Measurements from ENCODE around the gene METTL25B.
A peak's percentile ranks its signal among the peaks of the same experiment; 100 is the strongest.

Gene METTL25B

DNA sequence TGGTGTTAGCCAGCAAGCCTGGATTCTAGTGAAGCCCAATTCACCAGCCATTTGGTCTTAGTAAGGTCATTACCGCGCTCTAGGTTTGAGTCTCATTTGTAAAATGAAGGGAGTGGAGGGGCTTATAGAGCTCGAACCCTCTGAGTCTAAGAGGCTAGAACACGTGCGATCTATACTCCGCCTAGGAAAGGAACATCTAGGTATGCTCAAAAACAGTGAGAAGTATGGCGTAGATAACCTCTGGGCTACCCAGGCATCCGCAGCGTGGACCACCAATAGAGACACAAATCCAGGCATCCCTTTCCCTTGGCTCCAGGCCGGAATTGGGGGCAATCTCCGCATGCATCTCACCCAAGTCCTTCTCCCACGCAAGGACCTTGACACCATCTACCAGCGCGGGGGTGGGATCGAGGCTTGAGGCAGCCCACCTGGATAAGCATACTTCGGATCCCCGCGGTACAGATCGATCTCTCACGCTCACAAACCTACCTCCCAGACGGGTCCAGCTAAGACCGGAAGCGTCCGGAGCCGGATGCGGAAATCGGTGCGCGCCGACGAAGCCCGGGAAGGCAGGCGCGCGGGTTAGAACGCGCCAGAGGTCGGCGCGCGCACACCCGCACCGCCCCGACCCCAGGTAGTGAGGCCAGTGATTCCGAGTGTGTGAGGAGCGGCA is at the start of gene METTL25B:
TSS of gene METTL25B (plus strand) at position 544 of the 673 bp plus-strand sequence. CDS start 636 bp downstream, outside the sequence.
- DNase-seq (ENCODE audit: low spot score) = peak; percentile 89

DNA sequence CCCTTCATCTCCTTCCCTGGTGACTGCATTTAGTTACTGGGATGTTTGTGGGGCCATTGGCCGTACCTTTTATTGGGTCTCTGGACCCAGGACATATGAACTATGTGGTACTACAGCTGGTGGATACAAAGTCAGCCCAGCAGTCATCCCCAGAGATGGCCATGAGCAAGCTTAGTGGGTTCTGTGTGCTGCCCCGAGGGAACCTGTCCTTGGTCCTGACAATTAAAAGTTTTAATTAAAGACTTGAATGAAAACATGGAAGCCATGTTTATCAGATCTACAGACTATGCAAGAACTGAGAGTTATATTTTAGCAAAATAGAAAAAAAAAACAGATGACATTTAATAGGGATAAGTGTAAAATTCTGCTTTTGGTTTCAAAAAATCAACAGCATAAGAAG is 48.2 kb upstream of the METTL25B start:
- no peak for DNase-seq (ENCODE audit: low spot score)

- DNase-seq (ENCODE audit: low spot score) = no peak
Measured at GRCh38 chr1:156681196-156681960, 46.9 kb upstream of the METTL25B start.

- no peak for DNase-seq (ENCODE audit: low spot score)
Measured at GRCh38 chr1:156682166-156682890, 45.9 kb upstream of the METTL25B start.

DNA sequence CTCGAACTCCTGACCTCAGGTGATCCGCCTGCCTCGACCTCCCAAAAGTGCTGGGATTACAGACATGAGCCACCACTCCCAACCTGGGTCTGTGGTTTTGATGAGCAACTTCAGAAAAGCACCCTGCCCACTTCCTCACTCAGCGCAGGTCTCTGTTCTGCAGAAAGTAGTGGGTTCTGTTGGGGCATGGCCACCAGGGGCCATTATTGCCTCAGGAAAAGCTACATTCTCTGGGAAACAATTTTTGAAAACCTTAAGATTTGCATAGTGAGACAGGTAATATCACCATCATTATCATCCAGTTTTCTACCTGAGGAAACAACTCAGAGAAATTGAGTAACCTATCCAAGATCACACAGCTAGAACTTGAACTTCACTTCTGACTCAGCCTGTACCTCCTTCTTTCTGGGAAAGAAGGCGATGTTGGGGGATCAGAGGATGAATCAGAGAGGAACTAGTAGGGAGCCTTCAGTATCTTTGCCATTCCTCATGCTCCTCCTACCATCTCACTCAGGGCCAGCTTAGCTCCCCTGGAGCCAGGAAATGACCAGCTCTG is 44.0 kb upstream of the METTL25B start:
- DNase-seq (ENCODE audit: low spot score) = no peak

GRCh38 chr1:156689035-156689952 is 39.0 kb upstream of the METTL25B start:
- DNase-seq (ENCODE audit: low spot score) = peak; percentile 92

DNA sequence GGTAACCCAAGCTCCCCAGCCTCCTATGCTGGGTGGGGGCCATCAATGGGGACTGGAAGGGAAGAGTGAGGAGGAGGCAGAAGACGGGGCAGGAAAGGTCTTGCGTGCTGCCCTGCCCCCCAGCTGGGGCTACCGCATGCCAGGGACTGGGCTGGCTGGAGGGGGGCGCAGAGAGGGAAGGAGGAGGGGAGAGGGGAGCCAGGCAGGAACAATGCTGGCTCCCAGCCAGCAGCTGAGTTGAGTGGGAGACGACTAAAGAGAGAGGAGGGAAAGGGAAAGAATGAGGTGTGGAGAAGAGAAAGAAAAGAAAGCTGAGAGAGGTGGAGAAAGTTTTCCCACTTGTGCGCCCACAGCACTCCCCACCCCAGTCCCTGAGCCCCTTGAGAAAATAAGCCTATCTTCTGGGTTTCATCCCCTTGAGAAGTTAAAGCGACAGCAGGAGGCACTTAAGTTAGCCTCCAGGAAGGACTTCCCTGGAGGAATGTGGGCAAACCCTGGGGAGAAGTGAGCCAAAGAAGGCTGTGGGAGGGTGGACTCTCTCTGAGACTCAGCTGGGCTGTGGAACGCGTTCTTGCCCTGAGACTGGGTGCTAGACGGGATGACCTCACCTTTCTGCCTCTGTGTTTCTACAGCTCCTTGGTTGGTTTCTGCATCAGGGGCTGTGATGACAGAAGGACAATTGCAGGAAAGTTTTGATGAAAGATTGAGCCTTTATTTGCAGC is 38.2 kb upstream of the METTL25B start:
- DNase-seq (ENCODE audit: low spot score) = no peak

GRCh38 chr1:156690675-156691036 is 37.6 kb upstream of the METTL25B start:
- no peak for DNase-seq (ENCODE audit: low spot score)

DNA sequence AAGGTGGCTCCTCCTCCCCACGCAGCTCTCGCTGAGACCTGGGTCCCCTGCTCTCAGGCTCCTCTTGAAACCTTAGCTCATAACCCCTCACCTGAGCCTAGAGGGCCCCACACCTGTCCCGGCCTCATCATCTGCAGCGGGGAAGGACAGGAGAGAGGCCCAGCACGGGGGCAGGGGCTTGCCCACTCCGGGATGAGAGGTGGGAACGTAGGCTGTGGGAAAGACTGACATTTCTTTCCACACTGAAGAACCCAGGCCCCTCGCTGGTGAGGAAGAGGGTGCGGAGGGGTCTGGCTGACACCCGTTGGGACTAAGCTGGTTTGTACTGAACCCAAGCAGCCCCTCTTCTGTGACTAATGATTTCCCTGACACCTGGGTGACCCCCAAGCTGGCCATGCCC is 37.1 kb upstream of the METTL25B start:
- no peak for DNase-seq (ENCODE audit: low spot score)

GRCh38 chr1:156691665-156692440 is 36.4 kb upstream of the METTL25B start:
- no peak for DNase-seq (ENCODE audit: low spot score)

GRCh38 chr1:156692441-156692924 is 35.8 kb upstream of the METTL25B start:
- no peak for DNase-seq (ENCODE audit: low spot score)

- DNase-seq (ENCODE audit: low spot score) = no peak
Measured at GRCh38 chr1:156692925-156693847, 35.1 kb upstream of the METTL25B start.

- DNase-seq (ENCODE audit: low spot score) = no peak
Measured at GRCh38 chr1:156693848-156694689, 34.2 kb upstream of the METTL25B start.

DNA sequence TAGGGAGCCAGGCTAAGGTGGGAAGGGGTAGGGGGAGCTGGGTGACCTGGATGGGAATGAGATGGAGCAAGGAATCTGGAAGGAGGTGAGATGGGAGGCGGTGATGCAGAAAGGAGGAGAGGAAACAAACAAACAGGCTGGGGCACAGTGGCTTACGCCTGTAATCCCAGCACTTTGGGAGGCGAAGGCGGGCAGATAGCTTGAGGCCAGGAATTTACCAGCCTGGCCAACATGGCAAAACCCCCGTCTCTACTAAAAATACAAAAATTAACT is 33.6 kb upstream of the METTL25B start:
- no peak for DNase-seq (ENCODE audit: low spot score)

- DNase-seq (ENCODE audit: low spot score) = no peak
Measured at GRCh38 chr1:156696755-156697154, 31.5 kb upstream of the METTL25B start.

DNA sequence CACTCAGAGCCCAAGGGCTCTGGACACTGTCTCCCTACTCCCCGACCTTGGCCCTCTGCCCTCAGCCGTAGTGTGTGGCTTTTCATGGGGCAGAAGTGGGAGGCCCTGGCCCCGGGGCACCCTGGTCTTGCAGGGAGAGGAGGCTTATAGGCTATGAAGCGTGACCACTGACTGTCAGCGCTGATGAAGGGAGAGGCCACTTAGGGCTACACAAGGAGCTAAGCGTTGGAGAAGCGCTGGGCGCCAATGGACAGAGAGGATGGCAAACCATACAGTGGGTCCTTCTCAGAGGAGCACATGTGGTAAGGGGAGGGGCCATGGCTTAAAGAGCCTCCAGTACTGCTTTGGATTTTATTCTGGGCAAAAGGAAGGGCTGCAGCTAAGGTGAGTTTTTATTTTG is 30.8 kb upstream of the METTL25B start:
- no peak for DNase-seq (ENCODE audit: low spot score)

GRCh38 chr1:156698995-156699394 is 29.3 kb upstream of the METTL25B start:
- DNase-seq (ENCODE audit: low spot score) = no peak
